ENCODE measurements around the gene SLC35F6.
"Not testable (repeated sequence)": the region's sequence is repeated elsewhere in the genome, so short reads cannot be mapped to it uniquely, and the experiment has no call there.

SLC35F6 gene

DNA sequence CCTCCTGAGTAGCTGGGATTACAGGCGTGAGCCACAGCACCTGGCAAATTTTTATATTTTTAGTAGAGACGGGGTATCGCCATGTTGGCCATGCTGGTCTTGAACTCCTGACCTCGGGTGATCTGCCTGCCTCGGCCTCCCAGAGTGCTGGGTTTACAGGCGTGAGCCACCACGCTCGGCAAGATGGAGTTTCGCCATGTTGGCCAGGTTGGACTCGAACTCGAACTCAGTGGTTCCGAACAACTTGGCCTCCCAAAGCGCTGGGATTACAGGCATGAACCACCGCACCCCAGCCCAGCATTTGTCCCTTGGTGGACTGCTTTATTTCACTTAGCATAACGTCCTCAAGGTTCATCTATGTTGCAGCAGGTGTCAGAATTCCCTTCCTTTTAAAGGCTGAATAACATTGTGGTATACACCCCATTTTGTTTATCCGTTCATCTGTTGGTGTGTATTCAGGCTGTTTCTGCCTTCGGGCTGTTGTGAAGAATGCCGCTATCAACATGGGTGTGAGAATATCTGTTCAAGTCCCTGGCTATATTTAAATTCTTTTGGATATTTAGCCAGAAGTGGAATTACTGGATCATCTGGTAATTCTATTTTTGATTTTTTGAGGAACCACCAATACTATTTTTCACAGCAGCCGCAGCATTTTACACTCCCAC lies 20.6 kb downstream of the SLC35F6 start:
- no peak for DNase-seq (ENCODE audit: low spot score)

DNA sequence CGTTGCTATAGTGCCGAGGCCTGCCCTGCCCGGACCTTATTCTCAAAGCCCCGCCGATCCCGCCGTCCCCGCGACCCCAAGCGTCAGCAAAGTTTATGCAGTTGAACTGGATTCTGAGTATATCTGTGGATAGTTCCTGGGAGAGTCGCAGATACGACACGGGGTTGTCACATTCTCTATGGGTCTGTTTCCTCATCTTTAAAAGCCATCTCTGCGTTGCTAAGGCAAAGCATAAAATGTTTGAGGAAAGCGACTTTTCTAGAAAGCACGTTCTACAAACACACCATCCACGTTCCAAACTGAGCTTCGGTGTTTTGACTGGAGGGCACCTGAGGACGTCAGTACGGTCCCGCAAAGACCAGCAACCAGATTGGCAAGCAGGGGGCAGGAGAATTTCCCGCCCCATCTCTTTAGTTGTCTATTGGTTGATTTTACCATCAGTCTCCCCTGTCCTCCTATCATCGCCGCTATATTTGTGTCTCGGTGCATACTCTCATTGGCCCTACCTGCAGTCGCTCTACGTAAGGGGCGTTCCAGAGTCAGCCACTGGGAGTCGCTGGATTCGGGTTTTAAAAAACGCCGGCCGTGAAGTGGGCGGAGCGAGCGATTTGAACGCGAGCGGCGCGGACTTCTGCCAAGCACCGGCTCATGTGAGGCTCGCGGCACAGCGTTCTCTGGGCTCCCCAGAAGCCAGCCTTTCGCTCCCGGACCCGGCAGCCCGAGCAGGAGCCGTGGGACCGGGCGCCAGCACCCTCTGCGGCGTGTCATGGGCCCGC lies 21.5 kb downstream of the SLC35F6 start, which contains the start of gene CENPA:
Gene CENPA, plus strand, starts transcription at position 626 of the 776 bp plus-strand sequence. Its CDS starts 141 bp downstream, at position 767.
- DNase-seq (ENCODE audit: low spot score) = peak; percentile 98

DNA sequence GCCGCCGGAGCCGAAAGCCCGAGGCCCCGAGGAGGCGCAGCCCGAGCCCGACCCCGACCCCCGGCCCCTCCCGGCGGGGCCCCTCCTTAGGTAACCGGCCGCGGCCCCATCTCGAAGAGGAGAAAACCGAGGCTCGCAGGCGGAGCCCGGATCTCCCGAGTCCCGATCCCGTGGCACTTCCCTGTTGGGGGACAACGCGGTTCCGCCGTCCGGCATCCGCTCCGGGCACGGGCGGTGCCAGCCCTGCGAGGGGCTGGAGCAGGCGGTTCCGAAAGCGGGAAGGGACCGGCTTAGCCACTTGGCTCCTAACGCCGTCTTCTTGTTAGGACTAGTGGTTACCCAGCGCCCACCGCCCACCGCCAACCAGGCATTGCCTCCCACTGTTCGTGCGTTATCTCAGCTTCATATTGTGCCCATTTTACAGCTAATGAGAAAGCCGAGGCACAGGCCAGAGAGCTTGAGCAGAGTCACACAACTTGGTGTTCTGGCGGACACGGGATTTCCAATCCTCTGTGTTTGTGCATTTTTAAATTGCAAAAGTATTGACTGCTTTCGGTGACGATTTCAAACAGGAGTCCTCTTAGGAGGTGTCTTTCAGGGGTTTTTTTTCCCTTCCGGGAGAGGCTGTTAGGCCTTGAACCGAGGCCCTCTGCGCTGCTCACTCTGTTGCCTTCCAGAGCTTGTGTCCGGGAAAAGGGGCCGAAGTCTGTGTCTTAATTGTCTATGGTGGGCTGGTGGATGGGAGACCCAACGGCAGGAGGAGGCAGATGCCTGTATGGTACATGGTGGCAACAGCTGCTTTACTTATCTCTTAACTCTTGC lies 22.3 kb downstream of the SLC35F6 start:
- no peak for DNase-seq (ENCODE audit: low spot score)

DNA sequence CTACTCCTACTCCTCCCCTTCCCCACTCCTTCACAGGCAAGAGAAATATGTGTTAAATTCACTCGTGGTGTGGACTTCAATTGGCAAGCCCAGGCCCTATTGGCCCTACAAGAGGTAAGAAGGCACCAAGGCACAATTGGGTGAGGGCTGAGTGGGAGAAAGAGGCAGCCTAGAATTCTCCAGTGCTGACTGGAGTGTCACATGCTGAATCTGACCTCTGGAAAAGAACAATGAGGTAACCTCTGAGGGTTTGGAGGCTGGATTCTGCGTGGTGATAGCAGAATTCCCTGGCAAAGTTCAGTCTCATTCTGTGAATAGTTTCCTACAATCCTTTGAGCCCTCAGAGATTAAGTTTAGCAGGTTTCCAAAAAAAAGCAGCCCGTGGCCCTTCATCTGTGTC lies 28.6 kb downstream of the SLC35F6 start:
- DNase-seq (ENCODE audit: low spot score) = no peak

DNA sequence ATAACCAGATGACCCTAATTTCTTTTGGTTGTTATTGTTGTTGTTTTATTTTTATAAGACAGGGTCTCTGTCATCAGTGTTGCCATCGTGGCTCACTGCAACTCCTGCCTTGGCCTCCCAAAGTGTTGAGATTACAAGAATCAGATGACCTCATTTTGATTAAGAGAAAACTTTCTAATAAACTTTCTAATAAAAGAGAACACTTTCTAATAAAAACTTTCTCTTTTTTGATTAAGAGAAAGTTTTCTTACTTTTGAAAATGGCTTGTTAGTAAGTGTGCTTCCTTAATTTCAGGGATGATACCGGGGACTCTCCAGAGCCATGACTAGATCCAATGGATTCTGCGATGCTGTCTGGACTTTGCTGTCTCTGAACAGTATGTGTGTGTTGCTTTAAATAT lies 29.4 kb downstream of the SLC35F6 start:
- DNase-seq (ENCODE audit: low spot score) = no peak

DNA sequence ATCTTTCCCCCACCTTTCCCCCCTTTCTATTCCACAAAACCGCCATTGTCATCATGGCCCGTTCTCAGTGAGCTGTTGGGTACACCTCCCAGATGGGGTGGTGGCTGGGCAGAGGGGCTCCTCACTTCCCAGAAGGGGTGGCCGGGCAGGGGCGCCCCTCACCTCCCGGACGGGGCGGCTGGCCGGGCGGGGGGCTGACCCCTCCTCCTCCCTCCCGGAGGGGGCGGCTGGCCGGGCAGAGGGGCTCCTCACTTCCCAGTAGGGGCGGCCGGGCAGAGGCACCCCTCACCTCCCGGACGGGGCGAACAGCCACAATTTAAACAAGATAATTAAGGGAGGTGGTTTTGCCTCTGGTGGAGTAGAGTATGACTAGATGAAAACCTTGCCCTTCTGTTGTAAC lies 31.1 kb downstream of the SLC35F6 start:
- not testable (repeated sequence) for DNase-seq (ENCODE audit: low spot score)

DNA sequence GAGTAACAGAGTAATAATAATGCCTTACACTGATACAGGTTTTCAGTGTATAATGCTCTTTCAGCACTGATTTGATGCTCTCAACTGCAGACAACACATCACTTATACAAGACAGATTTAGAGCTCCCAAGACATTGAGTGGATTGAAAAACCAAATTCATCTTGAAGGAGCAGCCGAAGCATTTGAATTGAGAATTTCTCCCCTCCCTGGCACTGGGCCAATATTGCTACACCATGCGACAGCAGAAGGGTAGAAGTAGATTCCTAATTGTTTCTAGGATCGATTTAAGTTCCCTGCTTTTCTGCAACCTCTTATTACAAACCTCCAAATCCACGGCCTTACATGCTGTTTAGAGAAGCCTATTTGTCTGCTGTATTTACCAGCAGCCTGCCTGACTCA lies 37.2 kb downstream of the SLC35F6 start:
- DNase-seq (ENCODE audit: low spot score) = no peak

DNA sequence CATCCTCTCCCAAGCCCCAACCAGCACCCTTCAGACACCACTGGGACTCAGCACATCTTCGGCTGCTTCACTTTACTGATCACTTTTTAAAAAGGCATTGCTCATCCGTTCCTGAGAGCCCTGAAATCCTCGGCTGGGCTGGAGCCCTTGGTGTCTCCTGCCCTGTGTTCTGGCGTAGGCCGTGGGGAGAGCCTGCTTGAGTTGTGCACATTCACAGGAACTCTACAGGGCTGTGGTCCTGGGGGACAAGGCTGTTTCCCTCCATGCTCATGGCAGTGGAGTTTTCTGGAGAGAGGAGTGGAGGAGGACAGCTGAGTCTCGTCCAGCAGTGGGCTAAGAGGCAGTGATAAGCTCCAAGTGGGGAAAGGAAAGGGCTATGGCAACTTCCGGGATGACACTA lies 37.7 kb downstream of the SLC35F6 start:
- no peak for DNase-seq (ENCODE audit: low spot score)

DNA sequence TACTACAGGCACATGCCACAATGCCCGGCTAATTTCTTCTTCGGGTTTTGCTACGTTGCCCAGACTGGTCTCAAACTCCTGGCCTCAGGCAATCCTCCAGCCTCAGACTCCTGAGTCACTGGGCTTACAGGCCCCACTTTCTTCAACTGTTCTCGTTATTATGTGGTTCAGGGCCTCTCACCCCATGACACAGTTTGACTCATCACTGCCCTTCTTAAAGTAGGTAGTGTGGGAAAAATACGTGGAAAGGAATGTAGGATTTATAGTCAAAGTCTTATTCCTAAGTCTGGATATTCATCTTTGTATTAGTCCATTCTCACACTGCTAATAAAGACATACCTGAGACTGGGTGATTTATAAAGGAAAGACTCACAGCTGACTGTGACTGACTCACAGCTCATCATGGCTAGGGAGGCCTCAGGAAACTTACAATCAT lies 41.2 kb downstream of the SLC35F6 start:
- no peak for DNase-seq (ENCODE audit: low spot score)

DNA sequence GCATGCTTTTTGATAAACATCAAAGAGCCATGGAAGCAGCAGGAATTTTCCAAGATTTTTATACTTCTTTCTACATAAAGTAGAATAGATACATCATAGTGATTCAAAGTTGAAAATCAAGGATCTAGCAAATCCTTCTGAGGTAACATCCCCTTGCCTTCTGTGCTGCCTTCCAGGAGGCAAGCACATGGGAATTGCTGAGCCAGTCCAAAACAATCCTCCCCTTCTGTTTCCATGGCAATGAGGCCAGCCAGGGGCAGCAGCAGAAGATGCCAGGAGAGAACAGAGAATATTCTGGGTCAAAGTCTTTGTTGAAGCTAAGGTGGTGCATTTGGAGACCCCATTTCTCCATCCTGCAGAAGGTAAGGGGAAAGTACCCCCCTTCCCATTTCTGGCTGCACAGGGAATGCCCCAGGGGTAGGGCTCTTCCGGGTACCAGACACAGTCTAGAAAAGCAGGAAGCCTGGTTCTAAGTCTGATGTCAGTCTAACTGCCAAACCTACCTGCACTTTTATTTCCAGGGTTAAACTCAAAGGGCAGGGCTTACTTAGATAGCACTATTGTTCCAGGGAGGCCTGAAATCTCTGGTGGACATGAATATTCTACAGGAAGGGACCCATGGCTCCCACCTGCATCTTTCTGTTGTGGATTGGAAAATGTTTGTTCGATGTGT lies 43.8 kb downstream of the SLC35F6 start:
- no peak for DNase-seq (ENCODE audit: low spot score)

DNA sequence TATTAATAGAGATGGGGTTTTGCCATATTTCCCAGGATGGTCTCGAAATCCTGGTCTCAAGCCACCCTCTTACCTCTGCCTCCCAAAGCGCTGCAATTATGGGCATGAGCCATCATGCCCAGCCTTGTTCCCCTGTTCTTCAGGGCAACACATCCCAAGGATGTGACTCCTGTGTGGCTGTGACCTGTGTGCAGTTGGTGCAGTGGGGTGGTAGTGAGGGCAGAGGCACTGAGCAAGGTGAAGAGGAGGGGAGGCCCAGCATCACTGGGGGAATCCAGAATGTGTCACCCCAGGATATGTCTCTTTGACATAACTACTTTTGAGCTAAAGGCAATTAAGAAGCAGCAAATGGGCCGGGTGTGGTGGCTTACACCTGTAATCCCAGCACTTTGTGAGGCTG lies 45.1 kb downstream of the SLC35F6 start:
- DNase-seq (ENCODE audit: low spot score) = no peak

DNA sequence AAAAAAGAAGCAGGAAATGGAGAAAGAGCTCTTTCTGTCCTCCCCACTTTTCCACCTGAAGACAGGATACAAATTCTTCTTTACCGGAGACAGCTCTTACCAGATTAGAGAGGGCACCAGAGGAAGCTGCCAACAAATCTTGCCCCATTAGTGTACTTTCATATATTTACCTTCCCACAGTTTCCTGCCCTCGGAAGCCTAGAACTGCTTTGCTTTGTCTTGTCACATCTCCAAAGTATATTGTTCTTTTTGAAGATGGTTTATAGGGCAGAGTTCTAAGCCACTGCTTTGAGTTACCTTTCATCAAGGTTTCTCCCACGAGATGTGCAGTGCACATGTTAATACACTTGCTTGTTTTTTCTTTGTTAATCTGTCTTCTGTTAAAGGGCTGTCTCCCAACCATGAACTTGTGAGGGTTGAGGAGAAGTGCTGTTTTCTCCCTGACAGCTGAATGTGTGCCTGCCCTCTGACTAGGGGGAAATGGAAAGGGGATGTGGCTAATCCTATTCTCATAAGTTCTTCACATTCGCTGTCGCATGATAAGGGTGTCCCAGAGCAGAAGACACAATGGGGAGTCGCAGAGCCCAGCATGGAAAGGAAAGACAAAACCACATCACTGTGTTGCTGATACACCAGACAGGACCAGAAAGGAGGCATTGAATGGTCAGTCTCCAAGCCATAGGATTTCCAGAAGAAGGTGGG lies 45.9 kb downstream of the SLC35F6 start:
- DNase-seq (ENCODE audit: low spot score) = no peak

DNA sequence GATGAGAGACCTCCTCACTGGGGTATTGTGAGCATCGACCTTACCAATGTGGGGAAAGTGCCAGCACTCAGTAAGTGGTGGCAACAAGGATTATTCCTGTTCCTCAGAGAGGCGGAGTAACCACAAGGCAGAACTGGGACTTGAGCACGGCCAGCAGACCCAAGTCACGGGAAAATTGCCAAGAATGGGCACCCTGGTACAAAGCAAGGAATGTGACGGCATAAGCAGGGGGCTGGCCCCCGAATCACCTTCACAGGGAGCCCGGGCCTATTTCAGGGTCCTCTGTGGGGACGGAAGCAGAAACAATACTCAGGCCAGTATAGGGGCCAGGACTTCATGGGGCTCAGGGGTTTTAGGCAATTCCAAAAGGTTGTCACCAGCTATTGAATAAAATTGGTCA lies 47.2 kb downstream of the SLC35F6 start:
- DNase-seq (ENCODE audit: low spot score) = no peak

DNA sequence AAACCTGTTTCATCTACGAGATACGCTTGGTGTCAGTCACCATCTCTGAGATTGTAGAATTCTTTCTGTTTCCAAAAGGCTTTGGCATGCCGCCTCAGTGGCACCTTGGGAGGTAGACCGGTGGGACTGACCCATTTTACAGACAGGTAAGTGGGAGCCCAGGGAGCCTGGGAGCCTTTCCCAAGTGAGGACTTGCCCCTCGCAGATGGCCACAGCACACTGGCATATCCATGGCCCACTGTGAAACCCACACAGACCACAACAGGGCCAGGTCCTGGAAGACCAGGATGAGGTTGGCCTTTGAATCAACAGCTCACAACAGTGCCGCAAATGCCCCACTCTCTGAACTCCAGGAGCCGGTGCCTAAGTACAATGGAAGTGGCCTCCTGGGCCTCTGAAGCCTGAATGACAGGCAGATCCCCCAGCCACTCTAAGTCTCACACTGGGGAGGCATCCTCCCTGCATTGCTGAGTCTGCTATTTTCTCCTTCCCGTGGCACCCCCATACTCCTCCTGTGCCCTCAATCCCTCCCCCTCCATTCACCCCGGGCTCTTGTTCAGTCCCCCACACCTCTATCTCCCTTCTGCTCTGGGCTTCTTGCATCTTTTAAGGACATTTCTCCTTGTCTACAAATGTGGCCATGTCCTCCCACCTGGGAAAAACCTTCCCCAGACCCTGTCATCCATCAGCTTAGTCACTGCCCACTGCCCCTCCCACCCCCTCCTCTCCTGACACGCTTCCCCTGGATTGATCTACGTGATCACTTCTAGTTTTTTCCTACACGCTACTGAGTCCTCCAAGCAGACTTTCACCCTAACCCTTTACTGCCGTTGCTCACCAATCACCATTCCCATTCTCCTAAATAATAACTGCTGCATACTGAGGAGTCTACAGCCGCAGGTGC lies 48.0 kb downstream of the SLC35F6 start:
- DNase-seq (ENCODE audit: low spot score) = no peak

DNA sequence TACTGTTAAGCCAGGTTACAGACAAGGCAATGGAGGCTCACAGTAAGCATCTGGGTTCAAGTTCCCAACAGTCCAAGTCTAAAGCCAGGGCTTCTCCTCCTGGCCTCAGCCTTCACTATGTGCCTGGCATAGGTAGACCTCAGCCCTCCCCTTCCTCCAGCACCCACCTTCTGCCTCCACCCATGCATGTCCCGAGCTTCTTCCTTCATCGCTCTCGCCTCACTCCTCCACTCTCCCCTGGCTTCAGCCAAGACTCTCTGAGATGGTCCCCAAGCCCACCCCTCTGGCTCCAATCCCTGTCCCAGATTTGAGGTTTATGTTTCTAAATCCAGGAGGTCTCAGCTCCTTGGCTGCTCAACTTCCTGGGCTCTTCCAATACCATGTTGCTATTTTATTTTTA lies 48.6 kb downstream of the SLC35F6 start:
- no peak for DNase-seq (ENCODE audit: low spot score)

DNA sequence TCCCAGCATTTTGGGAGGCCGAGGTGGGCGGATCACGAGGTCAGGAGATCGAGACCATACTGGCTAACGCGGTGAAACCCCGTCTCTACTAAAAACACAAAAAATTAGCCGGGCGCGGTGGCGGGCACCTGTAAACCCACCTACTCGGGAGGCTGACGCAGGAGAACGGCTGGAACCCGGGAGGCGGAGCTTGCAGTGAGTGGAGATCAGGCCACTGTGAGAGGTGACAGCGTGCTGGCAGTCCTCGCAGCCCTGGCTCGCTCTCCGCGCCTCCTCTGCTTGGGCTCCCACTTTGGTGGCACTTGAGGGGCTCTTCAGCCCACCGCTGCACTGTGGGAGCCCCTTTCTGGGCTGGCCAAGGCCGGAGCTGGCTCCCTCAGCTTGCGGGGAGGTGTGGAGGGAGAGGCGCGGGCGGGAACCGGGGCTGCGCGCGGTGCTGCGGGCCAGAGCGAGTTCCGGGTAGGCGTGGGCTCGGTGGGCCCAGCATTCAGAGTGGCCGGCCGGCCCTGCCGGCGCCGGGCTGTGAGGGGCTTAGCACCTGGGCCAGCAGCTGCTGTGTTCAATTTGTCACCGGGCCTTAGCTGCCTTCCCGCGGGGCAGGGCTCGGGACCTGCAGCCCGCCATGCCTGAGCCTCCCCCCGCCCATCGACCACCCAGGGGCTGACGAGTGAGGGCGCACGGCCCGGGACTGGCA lies 50.1 kb downstream of the SLC35F6 start:
- not testable (repeated sequence) for DNase-seq (ENCODE audit: low spot score)

DNA sequence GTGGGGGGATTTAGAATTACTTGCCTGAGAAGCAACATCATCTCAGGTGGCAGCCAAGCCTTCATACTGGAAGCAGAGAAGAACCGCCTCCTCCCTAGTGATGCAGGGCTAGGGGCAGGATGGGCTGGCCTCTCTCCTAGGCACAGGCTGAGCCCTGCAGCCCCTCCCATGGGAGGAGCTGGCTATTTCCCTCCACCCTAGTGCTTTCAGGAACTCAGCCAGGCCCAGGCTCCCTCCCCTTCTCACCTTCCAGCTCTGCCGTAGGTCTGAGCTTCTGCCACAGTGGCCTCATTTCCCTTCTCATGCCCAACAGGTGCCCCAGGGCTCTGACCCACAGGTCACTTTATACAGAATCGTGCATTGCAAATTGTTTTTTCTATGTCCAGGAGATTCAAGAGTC lies 52.8 kb downstream of the SLC35F6 start:
- no peak for DNase-seq (ENCODE audit: low spot score)

DNA sequence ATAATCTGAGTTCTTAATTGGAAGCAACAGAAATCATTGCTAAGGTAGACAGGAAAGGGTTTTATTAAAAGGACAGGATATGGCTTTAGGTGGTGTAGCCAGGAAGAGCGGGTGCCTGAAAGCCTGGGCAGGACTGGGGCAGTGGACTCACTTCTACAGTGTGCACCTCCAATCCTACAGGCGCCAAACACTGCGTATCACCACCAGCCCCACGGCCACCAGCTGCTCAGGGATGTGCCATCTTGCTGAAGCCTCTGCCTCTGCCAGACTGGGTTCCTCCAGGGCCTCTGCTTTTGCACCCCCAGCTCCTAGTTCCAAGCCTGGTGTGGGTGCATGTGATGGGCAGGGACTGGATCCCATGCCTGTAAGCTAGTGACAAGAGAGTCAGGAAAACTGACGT lies 54.2 kb downstream of the SLC35F6 start:
- no peak for DNase-seq (ENCODE audit: low spot score)

DNA sequence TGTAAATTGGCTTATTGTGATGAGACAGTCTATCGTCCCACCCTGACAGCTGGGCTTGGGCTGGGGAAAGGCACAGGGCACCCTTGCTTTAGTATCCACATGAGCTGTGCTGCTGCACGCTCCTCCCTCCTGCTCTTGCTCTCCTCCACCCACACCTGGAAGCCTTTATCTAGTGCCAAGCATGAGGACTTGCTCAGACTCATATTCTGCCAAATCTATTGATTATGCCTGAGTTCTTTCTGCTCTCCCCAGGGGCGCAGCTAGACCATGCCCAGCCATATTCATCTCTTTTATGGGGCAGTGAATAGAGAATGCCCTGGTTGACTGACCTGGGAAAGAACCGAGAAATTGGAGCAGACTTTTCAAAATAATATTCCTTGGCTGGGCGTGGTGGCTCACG lies 54.9 kb downstream of the SLC35F6 start:
- DNase-seq (ENCODE audit: low spot score) = no peak

DNA sequence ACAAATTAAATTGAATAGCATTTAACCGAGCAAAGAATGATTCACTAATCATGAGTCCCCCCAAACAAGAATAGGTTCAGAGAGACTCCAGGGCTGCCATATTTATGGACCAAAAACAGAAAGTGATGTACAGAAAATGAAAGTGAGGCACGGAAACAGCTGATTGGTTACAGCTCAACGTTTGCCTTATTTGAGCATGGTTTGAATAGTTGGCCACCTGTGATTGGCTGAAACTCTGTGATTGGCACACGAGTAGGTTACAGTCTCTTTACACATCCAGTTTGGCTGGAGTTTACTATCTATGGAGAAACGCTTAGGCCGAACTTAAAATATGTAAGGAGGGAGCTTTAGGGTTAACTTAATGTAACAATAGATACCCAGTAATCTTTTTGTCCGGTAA lies 56.8 kb downstream of the SLC35F6 start:
- DNase-seq (ENCODE audit: low spot score) = no peak

All from CD4-positive, alpha-beta T cell treated with Interleukin-15 for 4 hours (primary cell).